Peyer's patch (tissue), 4 donors: ENCODE results near the gene OR51A4. TPM values are rescaled to one million over a fixed set of nuclear protein-coding genes. Genes with fewer than 3 reads are reported as not detected.

Experiments
- DNase-seq, 3 donors: peaks; one replicate each; pipeline ENCODE4 v3.0.0-alpha.2; 2017 to 2019
- H3K27ac ChIP-seq, 4 donors: fragments of 200-600 bp; sonication (generic); one replicate each; pipeline ENCODE4 v1.5.1; 2016 to 2019
- H3K27me3 ChIP-seq, 2 donors: fragments of 200-600 bp; sonication (generic); one replicate each; pipeline ENCODE4 v1.5.1; 2019
- H3K36me3 ChIP-seq, 3 donors: fragments of 200-600 bp; sonication (generic); one replicate each; pipeline ENCODE4 v1.5.1; 2016 to 2019
- H3K4me1 ChIP-seq, 4 donors: fragments of 200-600 bp; sonication (generic); one replicate each; pipeline ENCODE4 v1.5.1; 2016 to 2019
- H3K4me3 ChIP-seq, 4 donors: fragments of 200-600 bp; sonication (generic); 1 replicate in 3 of 4; 2 replicates in 1 of 4; pipeline ENCODE4 v1.5.1; 2016 to 2019; ENCODE audit warnings: mild to moderate bottlenecking in 1 of 4
- H3K9me3 ChIP-seq, 4 donors: fragments of 200-600 bp; sonication (generic); one replicate each; pipeline ENCODE4 v1.5.1; 2016 to 2019; ENCODE audit warnings: mild to moderate bottlenecking in 1 of 4
- CTCF ChIP-seq, 6 experiments: fragments of 450-650 bp in 4 of 6; fragments of 200-600 bp in 2 of 6; sonication (generic) in 1 of 6; IDR thresholded peaks; one replicate each; pipeline ENCODE4 v1.5.1; 2017 to 2019; ENCODE audit warnings: antibody characterized with exemption in 6 of 6, mild to moderate bottlenecking in 3 of 6, moderate library complexity in 1 of 6
- POLR2A ChIP-seq, 2 donors: fragments of 450-650 bp; IDR thresholded peaks; one replicate each; pipeline ENCODE4 v1.5.1; 2017; ENCODE audit warnings: antibody characterized with exemption in 2 of 2, mild to moderate bottlenecking in 2 of 2, moderate library complexity in 2 of 2
- total RNA-seq, 4 donors: library from RNA; depleted of rRNA; stranded (reverse); fragments of >200 nt; gene quantifications; one replicate each; pipeline ENCODE4 v1.1.0, GENCODE V29; 2016

OR51A4 gene
- total RNA-seq, 4 donors from 2014 or later = not detected

GRCh38 chr11:4932751-4933150 lies 14.7 kb downstream of the OR51A4 start:
- Histone ChIP-seq H3K27ac (no peak overlapping the region), H3K27me3 (no peaks in the 10 kb centered on the region), H3K4me3 (no peak overlapping the region), H3K36me3 (no peaks in the 10 kb centered on the region), H3K9me3 (no peaks in the 10 kb centered on the region), H3K4me1 (no peaks in the 10 kb centered on the region)
- no peak for TF ChIP-seq CTCF (IDR thresholded peaks at IDR 0.05)
- no peak for TF ChIP-seq POLR2A (IDR thresholded peaks at IDR 0.05)
- no peak for DNase-seq

- H3K9me3 ChIP-seq = no peaks in the 10 kb centered on the region
- no peaks in the 10 kb centered on the region for H3K36me3 ChIP-seq
- H3K4me1 ChIP-seq = no peaks in the 10 kb centered on the region
- no peak overlapping the region for H3K4me3 ChIP-seq
- H3K27me3 ChIP-seq = no peaks in the 10 kb centered on the region
- DNase-seq = no peak
- H3K27ac ChIP-seq = no peak overlapping the region
- TF ChIP-seq CTCF (IDR thresholded peaks at IDR 0.05) (no peak), POLR2A (IDR thresholded peaks at IDR 0.05) (no peak)
These were observed 20.8 kb downstream of the OR51A4 start for GRCh38 chr11:4926608-4927007.

- H3K9me3 ChIP-seq = no peaks in the 10 kb centered on the region
- no peaks in the 10 kb centered on the region for H3K4me1 ChIP-seq
- H3K4me3 ChIP-seq = no peak within 1 kb of the TSS
- no peak for TF ChIP-seq POLR2A (IDR thresholded peaks at IDR 0.05)
- TF ChIP-seq CTCF (IDR thresholded peaks at IDR 0.05) = no peak
- no peak for DNase-seq
- H3K27ac ChIP-seq = no peak within 1 kb of the TSS
- no peaks in the 10 kb centered on the region for H3K36me3 ChIP-seq
- no peaks in the 10 kb centered on the region for H3K27me3 ChIP-seq
These were observed 23.2 kb downstream of the OR51A4 start, which contains the start of gene OR51G1 for GRCh38 chr11:4924239-4924638. OR51G1 (minus strand) TSS chr11:4924339; CDS start chr11:4924339, 0 bp downstream.

- H3K36me3 ChIP-seq = no peaks in the 10 kb centered on the region
- no peak for DNase-seq
- no peaks in the 10 kb centered on the region for H3K9me3 ChIP-seq
- no peaks in the 10 kb centered on the region for H3K27me3 ChIP-seq
- H3K27ac ChIP-seq = no peak overlapping the region
- no peaks in the 10 kb centered on the region for H3K4me1 ChIP-seq
- TF ChIP-seq POLR2A (IDR thresholded peaks at IDR 0.05) (no peak), CTCF (IDR thresholded peaks at IDR 0.05) (no peak)
- H3K4me3 ChIP-seq = no peak overlapping the region
These were observed 25.1 kb downstream of the OR51A4 start for GRCh38 chr11:4922304-4922703.

GRCh38 chr11:4921796-4922195 lies 25.6 kb downstream of the OR51A4 start:
- H3K27ac ChIP-seq = no peak overlapping the region
- no peaks in the 10 kb centered on the region for H3K4me1 ChIP-seq
- TF ChIP-seq POLR2A (IDR thresholded peaks at IDR 0.05) = no peak
- TF ChIP-seq CTCF (IDR thresholded peaks at IDR 0.05) = no peak
- no peaks in the 10 kb centered on the region for H3K36me3 ChIP-seq
- H3K27me3 ChIP-seq = no peaks in the 10 kb centered on the region
- DNase-seq = no peak
- no peak overlapping the region for H3K4me3 ChIP-seq
- H3K9me3 ChIP-seq = no peaks in the 10 kb centered on the region

GRCh38 chr11:4919250-4919649 lies 28.2 kb downstream of the OR51A4 start, which contains the start of gene OR51G2:
OR51G2 (minus strand) TSS chr11:4919350; CDS start chr11:4915663, 3,687 bp downstream.
- Histone ChIP-seq H3K27ac (no peak within 1 kb of the TSS), H3K9me3 (no peaks in the 10 kb centered on the region), H3K36me3 (no peaks in the 10 kb centered on the region), H3K4me1 (no peaks in the 10 kb centered on the region), H3K4me3 (no peak within 1 kb of the TSS), H3K27me3 (no peaks in the 10 kb centered on the region)
- TF ChIP-seq POLR2A (IDR thresholded peaks at IDR 0.05) = no peak
- no peak for TF ChIP-seq CTCF (IDR thresholded peaks at IDR 0.05)
- DNase-seq = no peak
